ENCODE results near the gene PPP6R3. TPM values are rescaled to one million over a fixed set of nuclear protein-coding genes. Genes with fewer than 3 reads are reported as not detected.
A peak's percentile ranks its signal among the peaks of the same experiment; 100 is the strongest.
"Not testable (repeated sequence)": the region's sequence is repeated elsewhere in the genome, so short reads cannot be mapped to it uniquely, and the experiment has no call there.

PPP6R3 gene
- total RNA-seq, 1 donor from 2014 or later = 132 TPM

DNA sequence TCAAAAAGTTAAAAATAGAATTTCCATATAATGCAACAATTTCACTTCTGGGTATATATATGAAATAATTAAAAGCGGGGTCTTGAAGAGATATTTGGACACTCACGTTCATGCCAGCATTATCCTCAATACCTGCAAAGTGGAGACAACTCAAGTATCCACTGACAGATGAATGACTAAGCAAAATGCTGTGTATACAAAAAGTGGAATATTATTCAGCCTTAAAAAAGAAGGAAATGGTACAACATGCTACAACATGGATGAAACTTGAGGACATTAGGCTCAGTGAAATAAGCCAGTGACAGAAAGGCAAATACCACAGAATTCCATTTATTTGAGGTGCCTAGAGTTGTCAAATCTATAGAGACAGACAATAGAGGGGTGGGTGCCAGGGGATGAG, 161.3 kb downstream of the PPP6R3 start:
- intact Hi-C loops (cut with micrococcal nuclease) = no loop called here
- no peaks in the 10 kb centered on the region for H3K9me3 Mint-ChIP-seq
- H3K27me3 Mint-ChIP-seq = peaks cover 12% of the 10 kb centered on the region
- no peak overlapping the region for H3K4me3 Mint-ChIP-seq
- H3K27ac Mint-ChIP-seq = no peak overlapping the region
- no peaks in the 10 kb centered on the region for H3K36me3 Mint-ChIP-seq (ENCODE audit: low read depth)
- no peaks in the 10 kb centered on the region for H3K4me1 Mint-ChIP-seq
- DNase-seq = no peak

- H3K27ac Mint-ChIP-seq; intact Hi-C loops (cut with micrococcal nuclease); H3K36me3 Mint-ChIP-seq (ENCODE audit: low read depth); DNase-seq; H3K4me3 Mint-ChIP-seq; H3K9me3 Mint-ChIP-seq; H3K4me1 Mint-ChIP-seq: not testable (repeated sequence)
- peaks cover 12% of the 10 kb centered on the region for H3K27me3 Mint-ChIP-seq
Observed at GRCh38 chr11:68623706-68624105, 163.2 kb downstream of the PPP6R3 start.

GRCh38 chr11:68625069-68625468, 164.5 kb downstream of the PPP6R3 start:
- H3K36me3 Mint-ChIP-seq (ENCODE audit: low read depth); H3K4me1 Mint-ChIP-seq; intact Hi-C loops (cut with micrococcal nuclease); H3K9me3 Mint-ChIP-seq; H3K27ac Mint-ChIP-seq; H3K4me3 Mint-ChIP-seq; DNase-seq: not testable (repeated sequence)
- peaks cover 11% of the 10 kb centered on the region for H3K27me3 Mint-ChIP-seq

DNA sequence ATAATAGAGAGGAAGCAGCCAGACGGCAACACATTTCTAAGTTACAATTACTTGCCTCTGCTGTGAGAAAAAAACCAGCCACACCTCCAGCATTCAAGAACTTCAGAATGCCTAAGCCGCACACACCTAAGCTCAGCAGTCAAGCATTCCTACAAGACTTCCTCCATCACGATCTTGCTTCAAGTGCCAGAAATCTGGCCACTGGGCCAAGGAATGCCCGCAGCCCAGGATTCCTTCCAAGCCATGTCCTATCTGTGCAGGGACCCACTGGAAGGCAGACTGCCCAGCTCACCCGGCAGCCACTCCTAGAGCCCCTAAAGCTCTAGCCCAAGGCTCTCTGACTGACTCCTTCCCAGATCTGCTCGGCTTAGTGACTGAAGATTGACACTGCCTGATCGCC, 165.7 kb downstream of the PPP6R3 start:
- H3K9me3 Mint-ChIP-seq; DNase-seq; H3K27ac Mint-ChIP-seq; H3K4me1 Mint-ChIP-seq; intact Hi-C loops (cut with micrococcal nuclease); H3K36me3 Mint-ChIP-seq (ENCODE audit: low read depth); H3K4me3 Mint-ChIP-seq: not testable (repeated sequence)
- peaks cover 11% of the 10 kb centered on the region for H3K27me3 Mint-ChIP-seq

DNA sequence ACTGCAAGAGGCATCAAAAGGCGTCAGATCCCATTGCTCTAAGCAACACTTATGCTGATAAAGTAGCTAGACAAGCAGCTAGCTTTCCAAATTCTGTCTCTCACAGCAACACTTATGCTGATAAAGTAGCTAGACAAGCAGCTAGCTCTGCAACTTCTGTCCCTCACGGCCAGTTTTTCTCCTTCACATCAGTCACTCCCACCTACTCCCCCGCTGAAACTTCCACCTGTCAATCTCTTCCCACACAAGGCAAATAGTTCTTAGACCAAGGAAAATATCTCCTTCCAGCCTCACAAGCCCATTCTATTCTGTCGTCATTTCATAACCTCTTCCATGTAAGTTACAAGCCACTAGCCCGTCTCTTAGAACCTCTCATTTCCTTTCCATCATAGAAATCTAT, 168.3 kb downstream of the PPP6R3 start:
- H3K27me3 Mint-ChIP-seq; H3K9me3 Mint-ChIP-seq; H3K4me1 Mint-ChIP-seq; H3K27ac Mint-ChIP-seq; H3K4me3 Mint-ChIP-seq; H3K36me3 Mint-ChIP-seq (ENCODE audit: low read depth); DNase-seq; intact Hi-C loops (cut with micrococcal nuclease): not testable (repeated sequence)

DNA sequence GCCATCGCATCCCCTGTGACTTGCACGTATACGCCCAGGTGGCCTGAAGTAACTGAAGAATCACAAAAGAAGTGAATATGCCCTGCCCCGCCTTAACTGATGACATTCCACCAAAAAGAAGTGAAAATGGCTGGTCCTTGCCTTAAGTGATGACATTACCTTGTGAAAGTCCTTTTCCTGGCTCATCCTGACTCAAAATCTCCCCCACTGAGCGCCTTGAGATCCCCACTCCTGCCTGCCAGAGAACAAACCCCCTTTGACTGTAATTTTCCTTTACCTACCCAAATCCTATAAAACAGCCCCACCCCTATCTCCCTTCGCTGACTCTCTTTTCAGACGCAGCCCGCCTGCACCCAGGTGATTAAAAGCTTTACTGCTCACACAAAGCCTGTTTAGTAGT, 171.8 kb downstream of the PPP6R3 start:
- DNase-seq; H3K27ac Mint-ChIP-seq; H3K36me3 Mint-ChIP-seq (ENCODE audit: low read depth); H3K4me3 Mint-ChIP-seq; H3K4me1 Mint-ChIP-seq; H3K9me3 Mint-ChIP-seq; intact Hi-C loops (cut with micrococcal nuclease): not testable (repeated sequence)
- H3K27me3 Mint-ChIP-seq = peaks cover 17% of the 10 kb centered on the region

- intact Hi-C loops (cut with micrococcal nuclease) = loop anchor here (1.0 kb wide), 1 partner anchor 211 kb away; no protein-coding TSS in a partner anchor
- H3K27ac Mint-ChIP-seq = no peak overlapping the region
- H3K4me1 Mint-ChIP-seq = no peaks in the 10 kb centered on the region
- no peak overlapping the region for H3K4me3 Mint-ChIP-seq
- no peaks in the 10 kb centered on the region for H3K36me3 Mint-ChIP-seq (ENCODE audit: low read depth)
- peaks cover 20% of the 10 kb centered on the region for H3K27me3 Mint-ChIP-seq
- DNase-seq = peak; percentile 82
- no peaks in the 10 kb centered on the region for H3K9me3 Mint-ChIP-seq
Observed at GRCh38 chr11:68632802-68633201, 172.2 kb downstream of the PPP6R3 start.

GRCh38 chr11:68634606-68635005, 174.1 kb downstream of the PPP6R3 start:
- DNase-seq; intact Hi-C loops (cut with micrococcal nuclease); H3K4me1 Mint-ChIP-seq; H3K9me3 Mint-ChIP-seq; H3K36me3 Mint-ChIP-seq (ENCODE audit: low read depth); H3K4me3 Mint-ChIP-seq; H3K27ac Mint-ChIP-seq: not testable (repeated sequence)
- H3K27me3 Mint-ChIP-seq = peaks cover 24% of the 10 kb centered on the region

DNA sequence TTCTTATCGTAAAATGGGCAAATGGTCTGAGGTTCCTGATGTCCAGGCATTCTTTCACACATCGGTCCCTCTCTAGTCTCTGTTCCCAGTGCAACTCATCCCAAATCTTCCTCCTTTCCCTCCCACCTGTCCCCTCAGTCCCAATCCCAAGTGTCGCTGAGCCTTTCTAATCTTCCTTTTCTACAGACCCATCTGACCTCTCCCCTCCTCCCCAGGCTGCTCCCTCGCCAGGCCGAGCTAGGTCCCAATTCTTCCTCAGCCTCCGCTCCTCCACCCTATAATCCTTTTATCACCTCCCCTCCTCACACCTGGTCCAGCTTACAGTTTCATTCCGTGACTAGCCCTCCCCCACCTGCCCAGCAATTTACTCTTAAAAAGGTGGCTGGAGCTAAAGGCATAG, 174.6 kb downstream of the PPP6R3 start:
- H3K4me1 Mint-ChIP-seq, DNase-seq: not testable (repeated sequence)

DNA sequence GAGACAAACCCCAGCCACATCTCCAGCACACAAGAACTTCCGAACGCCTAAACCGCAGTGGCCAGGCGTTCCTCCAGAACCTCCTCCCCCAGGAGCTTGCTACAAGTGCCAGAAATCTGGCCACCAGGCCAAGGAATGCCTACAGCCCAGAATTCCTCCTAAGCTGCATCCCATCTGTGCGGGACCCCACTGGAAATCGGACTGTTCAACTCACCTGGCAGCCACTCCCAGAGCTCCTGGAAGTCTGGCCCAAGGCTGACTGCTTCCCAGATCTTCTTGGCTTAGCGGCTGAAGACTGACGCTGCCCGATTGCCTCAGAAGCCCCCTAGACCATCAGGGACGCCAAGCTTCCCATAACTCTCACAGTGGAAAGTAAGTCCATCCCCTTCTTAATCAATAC, 175.3 kb downstream of the PPP6R3 start:
- peaks cover 24% of the 10 kb centered on the region for H3K27me3 Mint-ChIP-seq
- H3K27ac Mint-ChIP-seq; H3K36me3 Mint-ChIP-seq (ENCODE audit: low read depth); H3K9me3 Mint-ChIP-seq; intact Hi-C loops (cut with micrococcal nuclease); H3K4me3 Mint-ChIP-seq; DNase-seq; H3K4me1 Mint-ChIP-seq: not testable (repeated sequence)

More for the DNA sequence above, 174.6 kb downstream of the PPP6R3 start:
- H3K9me3 Mint-ChIP-seq; H3K27ac Mint-ChIP-seq; H3K36me3 Mint-ChIP-seq (ENCODE audit: low read depth); H3K4me3 Mint-ChIP-seq; intact Hi-C loops (cut with micrococcal nuclease): not testable (repeated sequence)
- H3K27me3 Mint-ChIP-seq = peaks cover 24% of the 10 kb centered on the region

GRCh38 chr11:68639322-68639721, 178.8 kb downstream of the PPP6R3 start:
- H3K4me3 Mint-ChIP-seq; H3K27ac Mint-ChIP-seq; H3K36me3 Mint-ChIP-seq (ENCODE audit: low read depth); H3K9me3 Mint-ChIP-seq; DNase-seq; H3K4me1 Mint-ChIP-seq; intact Hi-C loops (cut with micrococcal nuclease): not testable (repeated sequence)
- H3K27me3 Mint-ChIP-seq = peaks cover 19% of the 10 kb centered on the region

- Mint-ChIP-seq H3K9me3 (peaks cover 10% of the 10 kb centered on the region), H3K4me1 (no peaks in the 10 kb centered on the region), H3K27ac (no peak overlapping the region), H3K4me3 (no peak overlapping the region), H3K27me3 (peaks cover 14% of the 10 kb centered on the region), H3K36me3 (ENCODE audit: low read depth) (peaks cover 2% of the 10 kb centered on the region)
- intact Hi-C loops (cut with micrococcal nuclease) = no loop called here
- DNase-seq = no peak
Observed at GRCh38 chr11:68641880-68642279, 181.3 kb downstream of the PPP6R3 start.

- Mint-ChIP-seq H3K9me3 (peaks cover 10% of the 10 kb centered on the region), H3K27me3 (peaks cover 13% of the 10 kb centered on the region)
- intact Hi-C loops (cut with micrococcal nuclease) = no loop called here
Observed at GRCh38 chr11:68643585-68643984, 183.0 kb downstream of the PPP6R3 start.

GRCh38 chr11:68646832-68647231, 186.3 kb downstream of the PPP6R3 start:
- H3K4me1 Mint-ChIP-seq = no peaks in the 10 kb centered on the region
- peaks cover 10% of the 10 kb centered on the region for H3K9me3 Mint-ChIP-seq
- peaks cover 2% of the 10 kb centered on the region for H3K36me3 Mint-ChIP-seq (ENCODE audit: low read depth)
- no peak for DNase-seq
- H3K4me3 Mint-ChIP-seq = no peak overlapping the region
- no peak overlapping the region for H3K27ac Mint-ChIP-seq
- H3K27me3 Mint-ChIP-seq = peaks cover 17% of the 10 kb centered on the region
- intact Hi-C loops (cut with micrococcal nuclease) = no loop called here

More at GRCh38 chr11:68643585-68643984, 183.0 kb downstream of the PPP6R3 start:
- H3K4me1 Mint-ChIP-seq = no peaks in the 10 kb centered on the region
- no peak overlapping the region for H3K4me3 Mint-ChIP-seq
- peaks cover 2% of the 10 kb centered on the region for H3K36me3 Mint-ChIP-seq (ENCODE audit: low read depth)
- no peak overlapping the region for H3K27ac Mint-ChIP-seq
- DNase-seq = no peak

DNA sequence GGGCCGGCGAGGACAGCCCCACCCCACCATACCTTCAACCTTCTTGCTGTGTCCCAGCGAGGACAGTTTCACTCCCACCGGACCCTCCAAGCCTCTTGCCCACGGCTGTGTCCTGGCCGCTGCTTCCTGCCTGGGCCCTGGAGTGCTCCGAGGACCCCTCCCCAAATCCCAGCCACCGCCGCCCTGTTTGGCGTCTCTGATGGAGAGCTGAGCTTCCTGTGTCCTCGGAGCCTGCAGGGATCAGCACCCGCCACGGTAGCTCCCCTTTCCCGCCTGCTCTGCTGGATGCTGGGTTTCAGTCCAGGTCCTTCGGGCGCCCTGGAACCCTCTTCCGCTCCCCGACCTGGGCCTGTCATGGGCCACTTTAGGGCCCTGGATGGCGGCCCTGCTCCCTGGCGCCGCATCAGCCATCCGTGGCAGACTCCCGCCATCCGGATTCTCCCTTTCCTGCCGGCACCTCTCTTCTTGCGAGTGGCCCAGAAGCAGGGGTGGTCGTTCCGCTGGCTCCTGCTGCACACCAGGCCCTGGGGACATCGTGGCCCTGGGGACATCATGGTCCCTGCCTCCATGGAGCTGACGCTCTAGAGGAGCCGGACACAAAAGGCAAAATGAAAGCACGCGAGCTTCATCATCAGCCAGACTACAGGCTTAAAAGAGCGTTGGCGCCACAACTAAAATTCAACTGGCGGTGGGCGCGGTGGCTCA, 189.5 kb downstream of the PPP6R3 start:
- Mint-ChIP-seq H3K27me3 (peaks cover 17% of the 10 kb centered on the region), H3K36me3 (ENCODE audit: low read depth) (no peaks in the 10 kb centered on the region), H3K4me1 (no peaks in the 10 kb centered on the region), H3K9me3 (peaks cover 4% of the 10 kb centered on the region), H3K27ac (no peak overlapping the region), H3K4me3 (no peak overlapping the region)
- no peak for DNase-seq
- intact Hi-C loops (cut with micrococcal nuclease) = no loop called here
